WERI-Rb-1 (cell line): Measurements from ENCODE around the gene AP1B1.
"Not testable (repeated sequence)": the region's sequence is repeated elsewhere in the genome, so short reads cannot be mapped to it uniquely, and the experiment has no call there.

Experiments
- DNase-seq: peaks from one replicate; pipeline ENCODE4 v3.0.0-alpha.2; 2020
- H3K27ac ChIP-seq: fragments of 250-450 bp; sonication (Bioruptor Pico); 2 replicates; pipeline ENCODE4 v1.5.1; 2020; ENCODE audit warnings: mild to moderate bottlenecking, moderate library complexity
- H3K27me3 ChIP-seq: fragments of 250-450 bp; sonication (Bioruptor Pico); 2 replicates; pipeline ENCODE4 v1.5.1; 2021; ENCODE audit warnings: mild to moderate bottlenecking, low read depth, moderate library complexity; ENCODE audit not compliant: insufficient read depth, severe bottlenecking
- H3K36me3 ChIP-seq: fragments of 250-450 bp; sonication (Bioruptor Pico); 2 replicates; pipeline ENCODE4 v1.5.1; 2020; ENCODE audit warnings: mild to moderate bottlenecking, moderate library complexity
- H3K4me3 ChIP-seq: 2 replicates; pipeline ENCODE4 v1.5.1; 2011; ENCODE audit warnings: low read depth, mild to moderate bottlenecking, control low read depth, low read length
- H3K9me3 ChIP-seq: fragments of 250-450 bp; sonication (Bioruptor Pico); 2 replicates; pipeline ENCODE4 v1.5.1; 2021; ENCODE audit warnings: mild to moderate bottlenecking, moderate library complexity; ENCODE audit not compliant: severe bottlenecking
- TF ChIP-seq, protein P1 (sequence below): IDR thresholded peaks from 2 replicates; pipeline ENCODE4 v1.5.1; 2011; ENCODE audit warnings: low read depth, mild to moderate bottlenecking, control low read depth, inconsistent platforms, low read length

AP1B1 gene

DNA sequence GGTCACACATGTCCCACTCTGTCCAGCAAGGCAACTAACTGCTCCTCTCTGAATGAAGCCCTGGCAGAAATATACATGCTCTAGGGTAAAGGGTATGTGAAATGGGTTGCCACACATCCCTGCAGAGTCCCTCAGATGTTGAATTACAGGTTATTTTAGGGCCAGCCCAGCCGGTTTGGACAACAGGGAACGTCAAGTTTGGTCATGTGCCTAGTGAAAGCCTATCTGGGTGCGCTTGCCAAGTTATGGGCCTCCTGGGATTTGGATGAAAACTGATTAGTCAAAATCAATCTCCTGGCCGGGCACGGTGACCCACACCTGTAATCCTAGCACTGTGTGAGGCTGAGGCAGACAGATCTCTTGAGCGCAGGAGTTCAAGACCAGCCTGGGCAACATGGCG, 10.4 kb downstream of the AP1B1 start:
- H3K27me3 ChIP-seq: no peaks in the 10 kb centered on the region
- no peak for DNase-seq
- H3K9me3 ChIP-seq: no peaks in the 10 kb centered on the region
- TF ChIP-seq, protein P1, sequence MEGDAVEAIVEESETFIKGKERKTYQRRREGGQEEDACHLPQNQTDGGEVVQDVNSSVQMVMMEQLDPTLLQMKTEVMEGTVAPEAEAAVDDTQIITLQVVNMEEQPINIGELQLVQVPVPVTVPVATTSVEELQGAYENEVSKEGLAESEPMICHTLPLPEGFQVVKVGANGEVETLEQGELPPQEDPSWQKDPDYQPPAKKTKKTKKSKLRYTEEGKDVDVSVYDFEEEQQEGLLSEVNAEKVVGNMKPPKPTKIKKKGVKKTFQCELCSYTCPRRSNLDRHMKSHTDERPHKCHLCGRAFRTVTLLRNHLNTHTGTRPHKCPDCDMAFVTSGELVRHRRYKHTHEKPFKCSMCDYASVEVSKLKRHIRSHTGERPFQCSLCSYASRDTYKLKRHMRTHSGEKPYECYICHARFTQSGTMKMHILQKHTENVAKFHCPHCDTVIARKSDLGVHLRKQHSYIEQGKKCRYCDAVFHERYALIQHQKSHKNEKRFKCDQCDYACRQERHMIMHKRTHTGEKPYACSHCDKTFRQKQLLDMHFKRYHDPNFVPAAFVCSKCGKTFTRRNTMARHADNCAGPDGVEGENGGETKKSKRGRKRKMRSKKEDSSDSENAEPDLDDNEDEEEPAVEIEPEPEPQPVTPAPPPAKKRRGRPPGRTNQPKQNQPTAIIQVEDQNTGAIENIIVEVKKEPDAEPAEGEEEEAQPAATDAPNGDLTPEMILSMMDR: no peak
- peaks cover 26% of the 10 kb centered on the region for H3K36me3 ChIP-seq
- no peak overlapping the region for H3K4me3 ChIP-seq
- no peak overlapping the region for H3K27ac ChIP-seq

DNA sequence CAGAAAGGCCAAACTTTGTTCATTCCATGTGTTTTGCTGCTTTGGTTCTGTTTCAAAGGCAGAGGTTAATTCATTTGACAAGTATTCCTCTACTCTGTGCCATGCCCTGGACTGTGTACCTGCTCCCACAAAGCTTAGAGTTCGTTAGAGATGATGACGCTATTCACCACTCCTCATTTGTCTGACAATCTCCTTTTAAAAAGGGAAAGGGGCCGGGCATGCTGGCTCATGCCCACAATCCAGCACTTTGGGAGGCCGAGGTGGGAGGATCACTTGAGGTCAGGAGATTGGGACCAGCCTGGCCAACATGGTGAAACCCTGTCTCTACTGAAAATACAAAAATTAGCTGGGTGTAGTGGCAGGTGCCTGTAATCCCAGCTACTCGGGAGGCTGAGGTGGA, 11.7 kb downstream of the AP1B1 start:
- H3K36me3 ChIP-seq: peaks cover 26% of the 10 kb centered on the region
- not testable (repeated sequence) for H3K4me3 ChIP-seq, DNase-seq, H3K27ac ChIP-seq, H3K27me3 ChIP-seq, H3K9me3 ChIP-seq

DNA sequence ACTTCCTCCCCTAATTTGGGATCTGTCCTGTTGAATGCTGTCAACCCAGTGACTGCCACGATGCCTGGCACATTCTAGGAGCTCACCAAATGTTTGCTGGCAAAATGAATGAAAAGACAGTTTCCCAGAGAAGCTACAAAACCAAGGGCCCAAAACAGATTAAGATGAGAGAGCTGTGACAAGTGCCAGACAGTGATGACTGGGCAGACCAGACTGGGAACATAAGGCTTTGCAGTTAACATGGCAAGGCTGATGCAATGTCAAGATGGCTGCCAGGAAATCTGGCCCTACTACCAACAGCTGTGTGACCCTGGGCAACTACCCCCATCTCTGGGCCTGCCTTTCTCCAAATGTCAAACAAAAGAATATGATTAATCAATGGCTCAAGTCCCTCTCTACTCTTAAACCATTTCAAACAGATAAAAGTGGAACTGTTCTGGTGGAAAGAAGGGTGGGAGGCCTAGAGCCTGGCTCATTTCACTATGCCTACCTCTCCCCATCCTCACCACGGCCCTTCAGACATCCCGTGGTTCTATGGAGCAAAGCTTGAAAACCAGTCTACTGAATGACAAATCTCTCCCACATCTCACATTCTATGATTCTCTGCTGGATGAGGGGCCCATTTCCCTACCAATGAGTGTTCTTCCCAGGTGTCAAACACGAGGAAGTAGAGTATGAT, 12.8 kb downstream of the AP1B1 start:
- Histone ChIP-seq H3K27me3 (no peaks in the 10 kb centered on the region), H3K9me3 (no peaks in the 10 kb centered on the region), H3K36me3 (peaks cover 26% of the 10 kb centered on the region), H3K4me3 (no peak overlapping the region), H3K27ac (no peak overlapping the region)
- TF ChIP-seq, protein P1: no peak
- DNase-seq: no peak

DNA sequence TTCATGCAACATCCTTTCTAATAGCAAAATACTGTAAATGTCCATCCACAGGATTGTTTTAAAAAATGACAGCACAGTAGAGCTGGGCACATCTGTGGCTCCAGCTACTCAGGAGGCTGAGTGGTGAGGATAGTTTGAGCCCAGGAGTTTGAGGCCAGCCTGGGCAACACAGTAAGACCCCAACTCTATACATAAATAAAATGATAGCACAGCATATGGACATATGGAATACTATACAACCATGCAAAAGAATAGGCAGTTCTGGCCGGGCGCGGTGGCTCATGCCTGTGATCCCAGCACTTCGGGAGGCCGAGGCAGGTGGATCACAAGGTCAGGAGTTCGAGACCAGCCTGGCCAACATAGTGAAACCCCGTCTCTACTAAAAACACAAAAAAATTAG, 13.6 kb downstream of the AP1B1 start:
- not testable (repeated sequence) for DNase-seq, H3K9me3 ChIP-seq, H3K27ac ChIP-seq, H3K27me3 ChIP-seq, H3K4me3 ChIP-seq
- H3K36me3 ChIP-seq: peaks cover 26% of the 10 kb centered on the region

DNA sequence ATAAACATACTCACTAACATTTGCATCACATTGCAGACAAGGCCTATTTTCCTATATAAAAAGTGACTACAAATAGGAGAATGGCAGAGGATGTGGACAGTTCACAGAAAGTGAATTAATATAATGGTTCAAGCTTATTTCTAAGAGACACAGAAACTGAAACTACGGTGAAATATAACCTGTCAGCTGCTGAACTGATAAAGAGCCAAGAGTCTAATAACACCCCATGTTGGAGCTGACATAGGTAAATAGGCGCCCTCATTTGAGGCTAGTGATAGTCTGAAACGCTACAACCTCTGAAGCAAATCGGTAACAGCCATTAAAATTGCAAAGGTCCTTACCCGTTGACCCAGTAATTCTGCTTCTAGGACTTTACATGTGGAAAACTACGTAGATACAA, 14.0 kb downstream of the AP1B1 start:
- H3K27ac ChIP-seq: no peak overlapping the region
- no peaks in the 10 kb centered on the region for H3K9me3 ChIP-seq
- no peaks in the 10 kb centered on the region for H3K27me3 ChIP-seq
- no peak for DNase-seq
- no peak overlapping the region for H3K4me3 ChIP-seq
- peaks cover 27% of the 10 kb centered on the region for H3K36me3 ChIP-seq
- TF ChIP-seq, protein P1: no peak

DNA sequence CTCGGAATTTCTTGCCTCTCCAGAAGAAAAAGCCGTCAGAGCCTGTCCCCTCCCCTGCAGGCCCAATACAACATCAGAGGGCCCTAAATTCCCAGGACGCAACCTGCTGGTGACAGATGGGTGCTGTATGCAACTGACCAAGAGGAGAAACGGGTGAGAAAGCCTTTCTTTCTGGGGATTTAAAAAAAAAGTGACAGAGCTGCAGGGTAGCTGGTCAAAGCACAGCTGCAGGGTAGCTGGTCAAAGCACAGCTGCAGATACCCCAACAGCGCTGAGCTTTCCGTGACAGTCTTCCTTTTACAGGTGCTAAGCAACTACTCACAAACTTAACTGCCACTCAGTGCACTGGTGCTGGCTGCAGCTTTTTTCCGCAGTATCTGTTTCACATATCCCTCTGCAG, 17.8 kb downstream of the AP1B1 start:
- peak; percentile 45 for DNase-seq
- H3K27me3 ChIP-seq: no peaks in the 10 kb centered on the region
- TF ChIP-seq, protein P1: no peak
- H3K9me3 ChIP-seq: no peaks in the 10 kb centered on the region
- H3K36me3 ChIP-seq: peaks cover 15% of the 10 kb centered on the region
- H3K4me3 ChIP-seq: no peak overlapping the region
- H3K27ac ChIP-seq: no peak overlapping the region

DNA sequence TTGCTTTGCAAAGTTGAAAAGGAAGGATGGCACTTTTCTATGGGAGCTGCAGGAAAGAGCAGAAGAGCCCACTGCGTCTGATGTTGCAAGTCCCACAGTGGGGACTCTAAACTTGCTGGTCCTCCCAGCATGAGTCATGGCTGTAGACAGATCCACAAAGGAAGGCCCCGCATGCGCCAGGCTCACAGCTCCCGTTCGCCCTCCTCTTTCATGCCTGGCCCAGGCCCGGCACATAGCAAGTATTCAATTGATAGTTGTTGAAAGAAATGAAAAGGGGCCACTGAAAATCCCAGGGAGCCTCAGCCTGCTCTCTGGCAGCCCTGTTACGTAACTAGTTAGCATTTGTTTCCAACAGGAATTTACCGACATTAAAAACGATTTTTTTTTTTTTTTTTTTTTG, 18.9 kb downstream of the AP1B1 start:
- TF ChIP-seq, protein P1: no peak
- peaks cover 14% of the 10 kb centered on the region for H3K36me3 ChIP-seq
- H3K4me3 ChIP-seq: no peak overlapping the region
- no peaks in the 10 kb centered on the region for H3K27me3 ChIP-seq
- no peak for DNase-seq
- H3K9me3 ChIP-seq: no peaks in the 10 kb centered on the region
- H3K27ac ChIP-seq: no peak overlapping the region
